ENCODE measurements around the gene AARS2. TPM values are rescaled to one million over a fixed set of nuclear protein-coding genes. Genes with fewer than 3 reads are reported as not detected.
A peak's percentile ranks its signal among the peaks of the same experiment; 100 is the strongest.

Gene AARS2
- total RNA-seq, 1 donor from 2014 or later = 9.9 TPM

DNA sequence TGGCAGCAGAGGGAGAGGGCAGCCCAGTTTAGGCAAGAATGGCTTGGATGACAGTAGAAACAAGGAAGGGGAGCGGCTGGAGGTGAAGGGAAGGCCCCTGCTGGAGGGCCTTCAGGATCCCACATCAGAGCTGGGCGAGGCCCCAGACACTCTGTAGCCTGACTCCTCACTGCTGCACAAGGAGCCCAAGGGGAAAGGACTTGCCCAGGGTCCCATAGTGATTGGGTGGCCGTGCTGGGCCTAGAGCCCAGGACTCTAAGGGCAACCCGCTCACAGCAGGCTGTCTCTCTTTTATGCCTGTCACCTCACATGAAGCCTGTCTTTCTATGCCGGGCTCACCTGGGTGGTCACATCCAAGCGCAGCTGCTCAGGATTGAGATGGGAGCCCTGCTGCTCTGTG, 9.3 kb downstream of the AARS2 start:
- Histone ChIP-seq H3K4me1 (ENCODE audit: control insufficient read depth in 3 of 3, insufficient read depth in 3 of 3, low read length in 3 of 3) (no peaks in the 10 kb centered on the region), H3K27me3 (ENCODE audit: control insufficient read depth in 3 of 3, insufficient read depth in 3 of 3, low read length in 3 of 3) (no peaks in the 10 kb centered on the region), H3K9ac (ENCODE audit: low read depth in 1 of 3, low read length in 3 of 3) (no peak overlapping the region), H3K9me3 (ENCODE audit: control insufficient read depth in 3 of 3, low read length in 3 of 3) (no peaks in the 10 kb centered on the region), H3K27ac (ENCODE audit: low read depth, low read length) (no peak overlapping the region), H3K4me3 (ENCODE audit: low read length in 3 of 3) (no peak overlapping the region), H3K36me3 (ENCODE audit: control insufficient read depth in 3 of 3, insufficient read depth in 3 of 3, low read length in 3 of 3) (peaks cover 64 to 79% (median 76%) of the 10 kb centered on the region in 3 donors)

GRCh38 chr6:44302856-44303255, 10.3 kb downstream of the AARS2 start:
- H3K36me3 ChIP-seq (ENCODE audit: control insufficient read depth in 3 of 3, insufficient read depth in 3 of 3, low read length in 3 of 3) = peaks cover 63 to 75% (median 72%) of the 10 kb centered on the region in 3 donors
- H3K9ac ChIP-seq (ENCODE audit: low read depth in 1 of 3, low read length in 3 of 3) = no peak overlapping the region
- H3K27me3 ChIP-seq (ENCODE audit: control insufficient read depth in 3 of 3, insufficient read depth in 3 of 3, low read length in 3 of 3) = peaks cover 3 to 7% (median 7%) of the 10 kb centered on the region in 3 donors
- no peak overlapping the region for H3K4me3 ChIP-seq (ENCODE audit: low read length in 3 of 3)
- peaks cover 3 to 4% (median 3%) of the 10 kb centered on the region in 3 donors for H3K4me1 ChIP-seq (ENCODE audit: control insufficient read depth in 3 of 3, insufficient read depth in 3 of 3, low read length in 3 of 3)
- no peaks in the 10 kb centered on the region for H3K9me3 ChIP-seq (ENCODE audit: control insufficient read depth in 3 of 3, low read length in 3 of 3)
- H3K27ac ChIP-seq (ENCODE audit: low read depth, low read length) = no peak overlapping the region

DNA sequence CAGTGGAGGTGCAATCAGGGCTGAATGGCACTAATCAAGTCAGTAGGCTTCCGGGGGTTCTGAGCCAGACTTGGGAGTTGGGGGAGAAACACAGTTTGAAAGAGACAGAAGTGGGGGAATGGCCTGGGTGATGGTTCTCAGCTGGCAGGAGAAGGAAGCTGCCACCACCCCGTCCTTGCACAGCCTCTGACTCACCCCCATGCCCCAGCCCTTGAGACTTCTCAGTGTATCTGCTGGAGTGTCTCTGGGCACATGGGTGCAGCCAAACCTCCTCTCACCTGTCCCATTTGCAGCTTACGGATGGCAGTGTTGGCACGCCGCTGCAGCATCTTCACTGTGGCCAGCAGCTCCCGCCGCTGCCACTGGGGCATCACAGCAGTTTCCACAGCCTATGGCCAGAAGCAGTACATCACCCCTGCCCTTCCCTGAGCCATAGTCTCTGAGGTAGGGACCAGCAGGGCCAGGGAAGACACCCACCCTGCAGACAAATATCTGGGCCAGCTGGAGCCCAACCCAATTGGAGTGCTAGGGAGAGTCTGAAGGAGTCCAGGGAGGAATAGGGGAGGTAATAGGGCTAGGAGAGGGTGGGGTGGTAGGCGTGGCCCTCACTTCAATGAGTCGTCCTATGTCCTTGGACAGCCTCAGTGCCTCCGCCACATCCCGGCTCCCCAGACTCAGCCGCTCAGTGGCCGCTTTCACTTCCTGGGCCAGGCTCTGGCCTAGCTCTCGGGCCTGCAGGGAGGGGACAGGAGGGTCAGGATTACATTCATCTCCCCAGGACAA, 11.2 kb downstream of the AARS2 start:
- Histone ChIP-seq H3K9me3 (ENCODE audit: control insufficient read depth in 3 of 3, low read length in 3 of 3) (no peaks in the 10 kb centered on the region), H3K4me1 (ENCODE audit: control insufficient read depth in 3 of 3, insufficient read depth in 3 of 3, low read length in 3 of 3) (peaks cover 8 to 13% (median 10%) of the 10 kb centered on the region in 3 donors), H3K9ac (ENCODE audit: low read depth in 1 of 3, low read length in 3 of 3) (no peak overlapping the region), H3K36me3 (ENCODE audit: control insufficient read depth in 3 of 3, insufficient read depth in 3 of 3, low read length in 3 of 3) (peaks cover 56 to 68% (median 63%) of the 10 kb centered on the region in 3 donors), H3K27ac (ENCODE audit: low read depth, low read length) (no peak overlapping the region), H3K27me3 (ENCODE audit: control insufficient read depth in 3 of 3, insufficient read depth in 3 of 3, low read length in 3 of 3) (peaks cover 11 to 16% (median 15%) of the 10 kb centered on the region in 3 donors), H3K4me3 (ENCODE audit: low read length in 3 of 3) (no peak overlapping the region)

GRCh38 chr6:44301106-44301505, 12.0 kb downstream of the AARS2 start:
- Histone ChIP-seq H3K4me3 (ENCODE audit: low read length in 3 of 3) (no peak overlapping the region), H3K4me1 (ENCODE audit: control insufficient read depth in 3 of 3, insufficient read depth in 3 of 3, low read length in 3 of 3) (peaks cover 10 to 15% (median 11%) of the 10 kb centered on the region in 3 donors), H3K27me3 (ENCODE audit: control insufficient read depth in 3 of 3, insufficient read depth in 3 of 3, low read length in 3 of 3) (peaks cover 19 to 25% (median 24%) of the 10 kb centered on the region in 3 donors), H3K9ac (ENCODE audit: low read depth in 1 of 3, low read length in 3 of 3) (no peak overlapping the region), H3K9me3 (ENCODE audit: control insufficient read depth in 3 of 3, low read length in 3 of 3) (no peaks in the 10 kb centered on the region), H3K27ac (ENCODE audit: low read depth, low read length) (no peak overlapping the region), H3K36me3 (ENCODE audit: control insufficient read depth in 3 of 3, insufficient read depth in 3 of 3, low read length in 3 of 3) (peaks cover 52 to 60% (median 55%) of the 10 kb centered on the region in 3 donors)

DNA sequence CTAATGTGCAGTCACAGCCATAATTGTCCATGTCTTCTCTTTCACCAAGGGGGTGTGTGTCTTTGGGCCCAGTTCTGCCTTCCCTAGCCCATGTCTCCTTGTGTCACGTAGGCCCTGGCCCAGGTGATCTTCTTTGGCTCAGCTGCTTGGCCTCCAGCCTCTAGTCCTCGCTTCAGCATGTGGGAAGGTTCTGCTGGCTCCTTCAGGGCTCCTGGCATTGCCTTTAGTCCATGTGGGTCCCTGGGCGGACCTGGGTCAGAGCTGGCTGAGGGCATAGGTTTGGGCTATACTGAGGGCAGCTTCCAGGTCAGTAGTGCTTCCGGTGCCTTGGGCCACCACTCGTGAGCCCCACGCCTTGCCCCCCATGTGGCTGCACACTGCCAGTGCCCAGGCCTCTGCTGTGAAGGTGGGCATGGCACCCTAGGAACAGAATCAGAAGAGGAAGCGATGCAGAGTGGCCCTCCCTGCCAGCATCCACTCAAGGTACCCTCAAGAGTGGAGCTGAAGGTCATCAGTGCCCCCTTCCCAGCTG, 12.8 kb downstream of the AARS2 start:
- Histone ChIP-seq H3K27ac (ENCODE audit: low read depth, low read length) (no peak overlapping the region), H3K4me1 (ENCODE audit: control insufficient read depth in 3 of 3, insufficient read depth in 3 of 3, low read length in 3 of 3) (peaks cover 10 to 19% (median 14%) of the 10 kb centered on the region in 3 donors), H3K27me3 (ENCODE audit: control insufficient read depth in 3 of 3, insufficient read depth in 3 of 3, low read length in 3 of 3) (peaks cover 20 to 32% (median 31%) of the 10 kb centered on the region in 3 donors), H3K9me3 (ENCODE audit: control insufficient read depth in 3 of 3, low read length in 3 of 3) (no peaks in the 10 kb centered on the region), H3K9ac (ENCODE audit: low read depth in 1 of 3, low read length in 3 of 3) (no peak overlapping the region), H3K4me3 (ENCODE audit: low read length in 3 of 3) (no peak overlapping the region), H3K36me3 (ENCODE audit: control insufficient read depth in 3 of 3, insufficient read depth in 3 of 3, low read length in 3 of 3) (peaks cover 45 to 52% (median 47%) of the 10 kb centered on the region in 3 donors)

DNA sequence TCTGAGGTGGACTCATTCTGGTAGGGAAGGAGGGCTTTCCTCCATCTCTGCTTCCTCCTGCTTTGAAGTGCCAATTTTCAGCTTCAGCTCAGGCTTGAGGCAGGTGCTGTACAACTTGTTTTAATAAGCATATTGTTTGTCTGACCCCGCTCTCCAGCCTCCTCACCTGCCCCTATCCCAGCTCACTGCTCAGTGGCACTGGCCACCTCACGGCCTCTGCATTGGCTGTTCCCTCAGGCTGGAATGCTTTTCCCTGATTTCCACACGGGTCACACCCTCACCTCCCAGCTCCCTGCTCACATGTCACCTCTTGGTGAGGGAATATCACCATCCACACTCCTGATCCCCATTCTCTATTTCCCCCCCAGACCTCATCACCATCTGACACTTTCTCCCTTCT, 14.3 kb downstream of the AARS2 start:
- H3K9me3 ChIP-seq (ENCODE audit: control insufficient read depth in 3 of 3, low read length in 3 of 3) = no peaks in the 10 kb centered on the region
- H3K27me3 ChIP-seq (ENCODE audit: control insufficient read depth in 3 of 3, insufficient read depth in 3 of 3, low read length in 3 of 3) = peaks cover 29 to 38% (median 37%) of the 10 kb centered on the region in 3 donors
- H3K36me3 ChIP-seq (ENCODE audit: control insufficient read depth in 3 of 3, insufficient read depth in 3 of 3, low read length in 3 of 3) = peaks cover 32 to 38% (median 33%) of the 10 kb centered on the region in 3 donors
- no peak overlapping the region for H3K27ac ChIP-seq (ENCODE audit: low read depth, low read length)
- no peak overlapping the region for H3K9ac ChIP-seq (ENCODE audit: low read depth in 1 of 3, low read length in 3 of 3)
- peaks cover 10 to 22% (median 18%) of the 10 kb centered on the region in 3 donors for H3K4me1 ChIP-seq (ENCODE audit: control insufficient read depth in 3 of 3, insufficient read depth in 3 of 3, low read length in 3 of 3)
- H3K4me3 ChIP-seq (ENCODE audit: low read length in 3 of 3) = no peak overlapping the region

- Histone ChIP-seq H3K4me3 (ENCODE audit: low read length in 3 of 3) (peak overlapping the region in 2 of 3 donors; percentile 45 to 64), H3K9ac (ENCODE audit: low read depth in 1 of 3, low read length in 3 of 3) (peak overlapping the region in 2 of 3 donors; percentile 32 to 54)
Measured at GRCh38 chr6:44298055-44298803, 14.9 kb downstream of the AARS2 start.

GRCh38 chr6:44297063-44298038, 15.8 kb downstream of the AARS2 start:
- peaks cover 18 to 22% (median 19%) of the 10 kb centered on the region in 3 donors for H3K36me3 ChIP-seq (ENCODE audit: control insufficient read depth in 3 of 3, insufficient read depth in 3 of 3, low read length in 3 of 3)
- peaks cover 10 to 22% (median 18%) of the 10 kb centered on the region in 3 donors for H3K4me1 ChIP-seq (ENCODE audit: control insufficient read depth in 3 of 3, insufficient read depth in 3 of 3, low read length in 3 of 3)
- peaks cover 41 to 50% (median 49%) of the 10 kb centered on the region in 3 donors for H3K27me3 ChIP-seq (ENCODE audit: control insufficient read depth in 3 of 3, insufficient read depth in 3 of 3, low read length in 3 of 3)
- peak overlapping the region in 2 of 3 donors; percentile 32 to 57 for H3K9ac ChIP-seq (ENCODE audit: low read depth in 1 of 3, low read length in 3 of 3)
- H3K9me3 ChIP-seq (ENCODE audit: control insufficient read depth in 3 of 3, low read length in 3 of 3) = no peaks in the 10 kb centered on the region
- H3K4me3 ChIP-seq (ENCODE audit: low read length in 3 of 3) = peak overlapping the region; percentile 15 to 64 (median 58)
- H3K27ac ChIP-seq (ENCODE audit: low read depth, low read length) = no peak overlapping the region

More at GRCh38 chr6:44298055-44298803, 14.9 kb downstream of the AARS2 start:
- no peaks in the 10 kb centered on the region for H3K9me3 ChIP-seq (ENCODE audit: control insufficient read depth in 3 of 3, low read length in 3 of 3)
- peaks cover 10 to 22% (median 18%) of the 10 kb centered on the region in 3 donors for H3K4me1 ChIP-seq (ENCODE audit: control insufficient read depth in 3 of 3, insufficient read depth in 3 of 3, low read length in 3 of 3)
- H3K27ac ChIP-seq (ENCODE audit: low read depth, low read length) = no peak overlapping the region
- H3K27me3 ChIP-seq (ENCODE audit: control insufficient read depth in 3 of 3, insufficient read depth in 3 of 3, low read length in 3 of 3) = peaks cover 34 to 41% (median 41%) of the 10 kb centered on the region in 3 donors
- H3K36me3 ChIP-seq (ENCODE audit: control insufficient read depth in 3 of 3, insufficient read depth in 3 of 3, low read length in 3 of 3) = peaks cover 26 to 31% (median 28%) of the 10 kb centered on the region in 3 donors

Measured in skeletal muscle tissue (tissue), 4 donors.